Activated CD4-positive, alpha-beta T cell treated with anti-CD3 and anti-CD28 coated beads, Interleukin-2, amount 50 U/mL, for 16 hours (primary cell): Measurements from ENCODE around the gene MRPL9.

Experiments
- DNase-seq: peaks from one replicate; pipeline ENCODE4 v3.0.0-alpha.2; 2020

MRPL9 gene

GRCh38 chr1:151729157-151729965, 33.9 kb downstream of the MRPL9 start:
- no peak for DNase-seq

- DNase-seq: no peak
Measured at GRCh38 chr1:151728151-151729054, 34.9 kb downstream of the MRPL9 start.

GRCh38 chr1:151723726-151724370, 39.4 kb downstream of the MRPL9 start:
- DNase-seq: no peak

- DNase-seq: no peak
Measured at GRCh38 chr1:151721788-151722510, 41.3 kb downstream of the MRPL9 start.

GRCh38 chr1:151720974-151721787, 42.1 kb downstream of the MRPL9 start, which contains the start of gene RIIAD1:
Gene RIIAD1, plus strand, starts transcription at chr1:151721522. Its CDS starts 15 bp downstream, at chr1:151721537.
- DNase-seq: peak; percentile 22

- DNase-seq: no peak
Measured at GRCh38 chr1:151720554-151720953, 42.7 kb downstream of the MRPL9 start.

- DNase-seq: no peak
Measured at GRCh38 chr1:151720125-151720524, 43.2 kb downstream of the MRPL9 start.

- no peak for DNase-seq
Measured at GRCh38 chr1:151718666-151719065, 44.6 kb downstream of the MRPL9 start.

GRCh38 chr1:151718011-151718431, 45.3 kb downstream of the MRPL9 start:
- no peak for DNase-seq

- DNase-seq: no peak
Measured at GRCh38 chr1:151716771-151717631, 46.3 kb downstream of the MRPL9 start, which contains the start of gene CELF3. Gene CELF3, minus strand, starts transcription at chr1:151716803. Its CDS starts 783 bp downstream, at chr1:151716020.

GRCh38 chr1:151716405-151716762, 46.9 kb downstream of the MRPL9 start:
- DNase-seq: no peak

- DNase-seq: no peak
Measured at GRCh38 chr1:151715726-151716404, 47.4 kb downstream of the MRPL9 start.

GRCh38 chr1:151714820-151715725, 48.2 kb downstream of the MRPL9 start:
- DNase-seq: no peak

- no peak for DNase-seq
Measured at GRCh38 chr1:151713874-151714273, 49.4 kb downstream of the MRPL9 start.

GRCh38 chr1:151713044-151713443, 50.3 kb downstream of the MRPL9 start:
- DNase-seq: no peak

- no peak for DNase-seq
Measured at GRCh38 chr1:151711951-151712350, 51.3 kb downstream of the MRPL9 start.

GRCh38 chr1:151711044-151711800, 52.1 kb downstream of the MRPL9 start:
- DNase-seq: no peak
